ENCODE data around the gene PRPF40A.
"Not testable (repeated sequence)": the region's sequence is repeated elsewhere in the genome, so short reads cannot be mapped to it uniquely, and the experiment has no call there.

Gene PRPF40A

GRCh38 chr2:152717228-152718075, at the start of gene PRPF40A:
Gene PRPF40A (minus strand): TSS chr2:152717461. CDS start chr2:152717439, 22 bp downstream.
- peak; percentile 71 for DNase-seq

DNA sequence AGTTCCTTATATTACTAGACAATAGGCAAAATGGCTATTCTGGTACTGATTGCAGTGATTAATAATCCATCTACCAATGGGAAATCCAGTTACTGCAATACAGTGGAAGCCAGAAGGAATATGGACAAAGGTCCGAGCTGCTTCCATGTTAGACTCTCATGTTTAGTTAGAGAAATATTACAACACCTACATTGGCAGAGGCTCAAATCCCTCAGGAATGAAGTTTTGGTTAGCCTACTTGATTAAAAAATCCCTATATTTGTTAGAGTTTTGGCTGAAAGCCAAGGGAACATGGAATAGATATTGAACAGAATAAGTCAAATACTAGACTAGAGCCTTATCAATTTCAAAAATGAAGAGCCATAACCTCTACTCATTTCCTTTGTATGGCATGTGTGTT, 49.7 kb upstream of the PRPF40A start:
- DNase-seq, result no peak

DNA sequence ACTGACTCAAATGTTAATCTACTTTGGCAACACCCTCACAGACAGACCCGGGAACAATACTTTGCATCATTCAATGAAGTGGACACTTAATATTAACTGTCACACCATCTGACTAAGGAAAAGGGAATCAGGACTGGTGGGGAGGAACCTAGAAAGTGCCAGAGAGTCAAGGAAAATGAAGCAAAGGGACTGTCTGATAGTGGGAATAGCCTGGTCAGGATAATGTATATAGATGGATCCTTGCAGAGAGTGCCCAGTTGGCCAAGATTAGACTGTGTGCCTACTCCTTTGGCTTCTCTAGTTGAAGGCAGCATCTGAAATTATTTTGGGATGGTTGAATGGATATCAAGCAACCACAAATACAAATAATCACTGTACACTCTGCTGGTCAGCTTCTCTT, 46.4 kb upstream of the PRPF40A start:
- DNase-seq, result no peak

- DNase-seq, result not testable (repeated sequence)
Observed at GRCh38 chr2:152763208-152763607, 45.9 kb upstream of the PRPF40A start.

GRCh38 chr2:152762202-152762601, 44.9 kb upstream of the PRPF40A start:
- no peak for DNase-seq

DNA sequence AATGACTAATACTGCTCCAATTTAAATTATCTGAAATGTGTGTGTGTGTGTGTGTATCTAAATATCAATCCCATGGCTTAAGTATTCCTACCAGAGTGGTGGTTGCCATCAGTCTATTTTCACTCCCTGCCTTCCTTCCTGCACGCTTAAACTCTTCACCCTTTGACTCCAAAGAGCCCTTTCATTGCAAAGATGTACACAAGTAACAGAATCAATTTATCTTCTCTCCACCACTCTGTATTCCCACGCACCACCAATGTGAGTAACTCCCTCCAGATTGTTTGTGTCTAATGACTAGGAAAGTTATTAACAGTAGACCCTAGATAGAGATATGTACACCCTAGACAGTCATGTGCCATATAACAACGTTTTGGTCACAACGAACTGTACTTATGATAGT, 44.0 kb upstream of the PRPF40A start:
- DNase-seq, result no peak

- DNase-seq, result no peak
Observed at GRCh38 chr2:152759290-152760072, 42.2 kb upstream of the PRPF40A start.

DNA sequence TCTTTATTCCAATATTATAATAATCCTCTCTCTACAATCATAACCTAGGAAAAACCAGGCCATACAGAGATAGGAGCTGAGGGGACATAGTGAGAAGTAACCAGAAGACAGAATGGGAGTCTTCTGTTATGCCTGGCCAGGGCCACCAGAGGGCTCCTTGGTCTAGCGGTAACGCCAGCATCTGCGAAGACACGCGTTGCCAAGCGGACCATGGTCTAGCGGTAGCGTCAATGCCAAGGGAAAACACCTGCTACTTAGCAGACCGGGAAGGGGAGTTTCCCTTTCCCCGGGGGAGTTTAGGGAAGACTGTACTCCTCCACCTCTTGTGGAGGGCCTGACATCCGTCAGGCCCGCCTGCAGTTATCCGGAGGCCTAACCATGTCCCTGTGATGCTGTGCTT, 37.8 kb upstream of the PRPF40A start:
- DNase-seq, result no peak

DNA sequence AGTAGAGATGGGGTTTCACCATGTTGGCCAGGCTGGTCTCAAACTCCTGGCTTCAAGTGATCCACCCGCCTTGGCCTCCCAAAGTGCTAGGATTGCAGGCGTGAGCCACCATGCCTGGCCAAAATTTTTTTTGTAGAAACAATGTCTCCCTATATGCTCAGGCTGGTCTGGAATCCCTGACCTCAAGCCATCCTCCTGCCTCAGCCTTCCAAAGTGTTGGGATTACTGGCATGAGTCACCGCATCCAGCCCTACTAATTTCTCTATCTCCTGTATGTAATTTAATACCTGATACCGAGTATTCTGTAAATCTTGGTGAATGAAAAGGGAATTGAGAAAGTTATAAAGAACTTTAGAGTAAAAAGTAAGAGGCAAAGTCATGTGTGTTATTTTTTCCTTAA, 30.5 kb upstream of the PRPF40A start:
- not testable (repeated sequence) for DNase-seq

DNA sequence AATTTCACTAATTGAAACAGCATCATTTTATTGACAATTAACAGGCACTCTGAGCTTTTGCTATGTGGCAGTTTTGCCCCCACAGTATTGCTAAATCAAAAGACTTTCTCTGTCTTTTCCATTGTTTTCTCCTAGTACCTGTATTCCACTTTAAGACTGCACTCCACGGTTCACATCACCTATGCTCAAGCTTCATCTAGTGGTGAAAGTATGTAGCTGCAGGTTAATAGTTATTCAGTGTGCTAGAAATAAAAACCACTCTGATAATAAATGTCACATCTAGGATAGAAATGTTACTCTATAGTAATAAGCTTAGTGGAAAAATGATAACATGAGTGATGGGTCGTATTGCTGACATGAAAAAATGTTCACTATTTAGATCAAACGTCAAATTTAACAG, 25.7 kb upstream of the PRPF40A start:
- DNase-seq, result no peak

GRCh38 chr2:152740743-152741328, 23.6 kb upstream of the PRPF40A start:
- DNase-seq, result no peak

DNA sequence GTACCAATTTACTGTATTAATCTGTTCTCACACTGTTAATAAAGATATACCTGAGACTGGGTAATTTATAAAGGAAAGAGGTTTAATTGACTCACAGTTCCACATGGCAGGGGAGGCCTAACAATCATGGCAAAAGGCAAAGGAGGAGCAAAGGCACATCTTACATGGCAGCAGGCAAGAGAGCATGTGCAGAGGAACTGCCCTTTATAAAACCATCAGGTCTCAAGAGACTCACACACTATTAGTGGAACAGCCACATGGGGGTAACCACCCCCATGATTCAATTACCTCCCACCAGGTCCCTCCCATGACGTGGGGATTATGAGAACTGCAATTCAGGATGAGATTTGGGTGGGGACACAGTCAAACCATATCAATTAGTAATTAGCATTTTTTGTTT, 22.4 kb upstream of the PRPF40A start:
- not testable (repeated sequence) for DNase-seq

DNA sequence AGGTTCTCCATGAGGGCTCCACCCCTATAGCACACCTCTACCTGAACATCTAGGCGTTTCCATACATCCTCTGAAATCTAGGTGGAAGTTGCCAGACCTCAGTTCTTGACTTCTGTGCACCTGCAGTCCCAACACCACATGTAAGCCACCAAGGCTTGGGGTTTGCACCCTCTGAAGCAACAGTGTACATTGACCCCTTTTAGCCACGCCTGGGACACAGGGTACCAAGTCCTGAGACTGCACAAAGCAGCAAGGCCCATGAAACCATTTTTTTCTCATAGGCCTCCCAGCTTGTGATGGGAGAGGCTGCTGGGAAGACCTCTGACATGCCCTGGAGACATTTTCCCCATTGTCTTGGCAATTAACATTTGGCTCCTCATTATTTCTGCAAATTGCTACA, 21.2 kb upstream of the PRPF40A start:
- no peak for DNase-seq

DNA sequence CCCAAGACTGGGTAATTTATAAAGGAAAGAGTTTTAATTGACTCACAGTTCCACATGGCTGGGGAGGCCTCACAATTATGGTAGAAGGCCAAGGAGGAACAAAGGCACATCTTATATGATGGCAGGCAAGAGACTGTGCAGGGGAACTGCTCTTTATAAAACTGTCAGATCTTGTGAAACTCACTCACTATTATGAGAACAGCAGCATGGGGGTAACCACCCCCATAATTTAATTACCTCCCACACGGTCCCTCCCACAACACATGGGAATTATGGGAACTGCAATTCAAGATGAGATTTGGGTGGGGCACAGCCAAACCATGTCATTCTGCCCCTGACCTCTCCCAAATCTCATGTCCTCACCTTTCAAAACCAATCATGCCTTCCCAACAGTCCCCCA, 20.2 kb upstream of the PRPF40A start:
- DNase-seq, result not testable (repeated sequence)

DNA sequence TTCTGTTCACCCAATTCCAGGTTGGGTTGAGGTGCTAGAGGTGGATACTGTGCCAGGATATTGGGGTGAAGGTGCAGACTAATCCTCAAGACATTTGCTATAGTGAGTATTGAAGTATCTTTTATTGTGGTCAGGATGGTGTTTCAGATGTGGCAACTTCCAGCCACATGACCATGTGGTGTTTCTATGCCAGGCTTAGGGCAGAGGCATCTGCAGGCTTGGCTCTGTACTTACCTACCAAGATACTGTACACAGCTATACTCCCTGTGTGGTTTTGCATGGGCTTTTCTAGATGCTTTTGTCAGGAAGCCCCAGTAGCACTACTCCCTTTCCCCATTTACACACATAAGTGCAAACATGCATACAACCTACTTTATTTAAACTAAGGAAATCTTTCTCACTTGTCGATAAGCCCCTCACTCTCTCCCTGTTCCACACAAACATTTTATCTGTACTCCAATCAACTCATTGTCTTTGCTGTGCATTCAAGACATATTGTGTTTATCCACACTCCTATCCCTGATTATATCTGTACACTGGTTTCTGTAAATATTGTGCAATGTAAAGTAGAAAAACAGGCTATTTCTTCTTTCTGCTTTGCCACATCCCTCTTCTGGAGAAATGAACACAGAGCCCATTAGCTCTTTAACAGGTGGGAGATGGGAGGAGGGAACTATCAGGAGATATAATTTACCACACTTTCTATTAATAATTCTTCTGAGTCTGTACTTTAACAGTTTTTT, 13.5 kb upstream of the PRPF40A start:
- DNase-seq, result no peak

DNA sequence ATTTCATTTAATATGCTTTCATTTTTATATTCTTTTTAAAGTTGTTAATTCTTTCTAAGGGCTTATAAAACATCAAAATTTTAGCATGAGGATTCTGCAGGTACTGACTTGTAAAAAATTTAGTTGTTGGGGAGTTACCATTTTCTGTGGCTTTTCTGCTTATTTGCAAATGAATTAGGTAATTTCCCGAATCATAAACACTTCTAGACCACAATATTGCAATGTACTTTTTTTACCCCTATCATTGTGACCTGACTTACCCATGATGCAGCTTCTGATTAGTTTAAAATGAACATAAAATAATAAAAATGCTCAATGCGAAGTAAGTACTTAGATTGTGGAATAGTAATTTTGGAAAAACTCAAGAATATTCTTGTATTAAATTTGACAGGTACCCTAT, 12.6 kb upstream of the PRPF40A start:
- DNase-seq, result no peak

GRCh38 chr2:152723918-152724317, 6.7 kb upstream of the PRPF40A start:
- DNase-seq, result no peak

DNA sequence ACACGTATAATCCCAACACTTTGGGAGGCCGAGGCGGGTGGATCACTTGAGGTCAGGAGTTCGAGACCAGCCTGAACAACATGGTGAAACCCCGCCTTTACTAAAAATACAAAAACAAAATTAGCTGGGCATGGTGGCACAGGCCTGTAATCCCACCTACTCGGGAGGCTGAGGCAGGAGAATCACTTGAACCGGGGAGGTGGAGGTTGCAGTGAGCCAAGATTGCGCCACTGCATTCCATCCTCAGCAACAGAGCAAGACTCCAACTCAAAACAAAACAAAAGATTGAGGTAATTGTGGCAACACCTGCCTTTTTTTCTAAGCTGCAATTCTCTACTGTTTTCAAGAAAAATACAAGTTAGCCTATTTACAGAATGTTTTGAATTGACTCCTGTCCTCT, 5.4 kb upstream of the PRPF40A start:
- DNase-seq, result not testable (repeated sequence)

- no peak for DNase-seq
Observed at GRCh38 chr2:152720794-152721193, 3.5 kb upstream of the PRPF40A start.

DNA sequence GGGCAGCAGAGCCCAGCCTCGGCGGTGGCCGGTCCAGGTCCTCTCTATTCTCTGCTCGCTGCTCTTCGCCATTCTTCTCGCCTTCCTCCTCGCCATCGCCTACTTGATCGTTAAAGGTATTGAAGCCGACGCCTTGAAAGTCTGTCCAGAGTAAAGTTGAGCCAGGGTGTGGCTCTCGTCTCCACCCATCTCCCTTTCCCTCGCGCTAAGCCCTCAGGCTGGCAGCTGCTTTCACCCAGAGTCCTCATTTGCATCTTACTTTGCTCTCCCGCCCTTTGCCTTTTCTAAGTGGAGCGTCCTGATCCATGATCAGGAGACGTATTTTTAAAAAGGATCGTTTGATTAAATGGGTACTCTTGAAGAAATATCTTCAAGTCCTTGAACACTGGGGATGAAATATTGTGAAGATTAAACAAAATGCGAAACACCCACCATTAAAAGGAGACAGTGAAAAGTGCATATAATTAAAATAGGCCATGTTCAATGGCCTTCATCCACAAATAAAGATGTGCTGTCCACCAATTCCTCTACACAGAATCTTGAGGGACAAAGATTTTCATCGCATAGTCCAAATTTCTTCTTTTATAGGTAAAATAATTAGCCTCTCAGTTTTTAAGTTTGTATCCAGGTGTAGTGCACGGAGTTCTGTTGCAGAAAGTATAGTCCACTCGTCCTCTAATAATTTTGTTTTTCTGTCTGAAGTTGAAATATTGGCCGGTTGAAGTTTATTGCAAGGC, 1.8 kb upstream of the PRPF40A start:
- DNase-seq, result no peak

DNA sequence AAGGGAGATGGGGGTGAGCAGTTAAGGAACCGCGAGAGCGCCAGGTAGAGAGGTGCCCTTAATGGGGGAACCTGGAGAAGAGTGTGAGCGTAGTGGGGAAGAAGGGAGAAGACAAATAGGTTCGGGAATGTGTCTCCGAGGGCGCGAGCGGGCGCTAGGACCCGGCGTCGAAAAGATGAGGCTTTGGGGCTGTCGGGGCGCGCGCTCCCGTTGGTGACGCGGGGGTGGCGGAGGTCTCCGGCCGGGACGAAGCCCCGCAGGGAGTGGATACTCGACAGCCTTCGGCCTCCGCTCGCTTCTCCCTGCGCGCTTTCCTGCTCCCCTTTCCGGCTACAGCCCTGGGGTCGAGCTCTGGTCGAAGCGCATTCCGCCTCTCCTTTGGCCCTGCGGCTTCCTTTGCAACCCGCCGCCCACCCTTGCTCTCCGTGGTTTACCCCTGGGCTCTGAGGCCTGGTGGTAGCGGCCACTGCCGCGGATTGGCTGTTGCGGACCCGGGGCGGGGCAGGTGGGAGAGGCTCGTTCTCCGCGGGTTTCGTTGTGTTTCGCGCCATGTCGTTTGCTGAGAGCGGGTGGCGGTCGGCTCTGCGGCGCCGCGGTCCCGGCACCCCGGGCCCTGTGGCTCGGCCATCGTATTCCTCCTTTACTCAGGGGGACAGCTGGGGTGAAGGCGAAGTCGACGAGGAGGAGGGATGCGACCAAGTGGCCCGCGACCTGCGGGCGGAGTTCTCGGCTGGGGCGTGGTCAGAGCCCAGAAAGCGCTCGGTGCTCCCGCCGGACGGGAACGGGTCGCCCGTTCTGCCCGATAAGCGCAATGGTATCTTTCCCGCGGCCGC, 1.0 kb upstream of the PRPF40A start, which contains the start of gene ARL6IP6:
Gene ARL6IP6 (plus strand): TSS at position 545 of the 833 bp plus-strand sequence. CDS start 5 bp downstream, at position 550.
- DNase-seq, result peak; percentile 98

Measured in cortex of kidney (tissue), 1 donor.